Fibroblast of skin of left quadriceps (primary cell): ENCODE data around the gene YEATS4.

ENCODE experiments used
- DNase-seq, 2 experiments: peaks; one replicate each; pipeline ENCODE4 v3.0.0-alpha.2; 2013; ENCODE audit warnings: low read depth in 2 of 2

YEATS4 gene

DNA sequence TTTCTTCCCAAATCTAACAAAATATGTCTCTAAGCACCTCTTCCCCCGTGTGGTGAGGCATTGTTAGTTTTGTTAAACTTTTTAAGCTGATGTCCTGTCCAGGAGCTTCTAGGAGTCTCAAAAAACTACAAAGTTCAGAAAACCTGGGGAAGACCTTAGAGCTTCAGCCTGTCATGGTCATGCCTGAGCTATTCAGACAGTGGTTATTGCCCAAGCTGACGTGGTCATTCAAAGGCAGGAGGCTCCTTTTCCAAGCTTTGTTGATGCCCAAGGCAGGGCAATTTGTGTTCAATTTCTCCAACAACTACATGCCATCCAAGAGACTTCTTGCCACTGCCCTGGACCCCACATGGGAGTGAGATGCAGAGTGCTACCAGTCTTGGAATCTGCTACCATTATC is 17.1 kb upstream of the YEATS4 start:
- DNase-seq, result no peak

DNA sequence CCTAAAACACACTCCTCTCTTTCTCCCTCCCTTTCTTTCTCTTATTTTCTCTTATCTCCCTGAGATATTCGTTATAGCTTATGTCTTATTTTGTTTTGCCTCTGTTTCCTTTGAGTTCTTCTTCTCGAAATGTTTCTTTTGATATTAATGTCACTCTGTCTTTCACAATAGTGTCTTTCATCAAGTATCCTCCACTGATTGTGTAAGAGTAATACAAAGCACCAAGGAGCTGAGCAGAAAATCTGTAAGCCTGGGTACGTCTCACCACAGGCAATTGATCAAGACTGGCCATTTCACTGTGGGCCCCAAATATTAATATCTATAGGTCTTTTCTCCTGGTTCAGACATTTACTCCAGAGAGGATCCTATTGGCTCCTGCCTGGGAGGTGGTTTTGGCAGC is 16.2 kb upstream of the YEATS4 start:
- no peak for DNase-seq

DNA sequence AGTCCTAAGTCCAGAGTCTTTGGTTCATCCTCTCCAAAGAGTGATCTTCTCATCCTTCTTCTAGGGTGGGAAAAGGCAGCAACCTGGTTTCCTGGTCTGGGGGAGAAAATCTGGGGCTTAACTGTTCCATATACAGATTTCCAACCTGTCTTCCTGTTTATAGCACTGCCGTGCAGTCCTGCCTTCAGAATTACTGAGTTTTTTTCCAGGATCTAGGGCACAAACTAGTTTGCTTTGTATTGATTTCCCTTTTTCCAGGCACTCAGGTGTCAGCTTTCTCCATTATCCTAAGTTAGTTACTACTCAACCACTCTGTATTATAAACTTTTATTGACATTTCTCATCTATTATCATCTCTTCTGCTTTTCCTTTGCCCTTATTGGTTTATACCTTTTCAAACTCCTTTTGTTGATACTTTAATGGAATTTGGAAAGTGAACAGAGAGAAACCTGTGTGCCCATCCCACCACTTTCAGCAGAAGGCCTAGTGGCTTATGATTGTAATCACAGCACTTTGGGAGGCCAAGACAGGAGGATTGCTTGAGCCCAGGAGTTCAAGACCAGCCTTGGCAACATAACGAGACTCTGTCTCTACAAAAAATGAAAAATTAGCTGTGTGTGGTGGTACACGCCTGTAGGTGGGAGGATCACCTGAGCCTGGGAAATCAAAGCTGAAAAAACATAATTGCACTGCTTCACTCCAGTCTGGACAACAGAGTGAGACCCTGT is 15.5 kb upstream of the YEATS4 start:
- DNase-seq, result no peak

DNA sequence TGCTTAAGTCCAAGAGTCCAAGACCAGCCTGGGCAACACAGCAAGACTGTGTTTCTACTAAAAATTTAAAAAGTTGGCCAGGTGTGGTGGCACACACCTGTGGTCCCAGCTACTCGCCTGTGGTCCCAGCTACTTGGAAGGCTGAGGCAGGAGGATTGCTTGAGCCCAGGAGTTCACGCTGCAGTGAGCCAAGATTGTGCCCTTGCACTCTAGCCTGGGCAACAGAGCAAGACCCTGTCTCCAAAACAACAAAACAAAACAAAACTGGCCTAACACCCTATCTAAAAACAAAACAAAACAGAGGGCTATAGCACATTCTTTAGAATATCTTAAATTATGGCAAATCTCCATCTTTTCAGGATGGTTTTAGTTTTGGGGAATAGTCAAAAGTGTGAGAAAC is 14.5 kb upstream of the YEATS4 start:
- DNase-seq, result no peak

DNA sequence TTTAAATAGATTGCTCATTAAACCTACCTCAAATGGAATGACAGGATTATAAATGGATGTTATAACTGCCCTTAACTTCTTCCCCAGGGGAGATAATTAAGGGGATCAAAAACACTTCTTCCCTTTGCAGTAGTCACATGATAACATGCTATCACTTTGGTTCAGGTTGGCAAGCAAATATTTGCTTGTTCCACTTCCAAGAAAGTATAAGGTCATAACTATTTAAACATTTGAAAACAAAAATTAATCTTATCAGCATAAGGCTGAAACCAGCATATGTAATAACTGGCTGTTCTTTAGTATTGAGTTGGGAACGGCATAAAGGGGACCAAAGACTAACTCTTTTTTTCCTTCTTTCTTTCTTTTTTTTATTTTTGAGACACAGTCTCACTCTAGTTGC is 13.8 kb upstream of the YEATS4 start:
- DNase-seq, result no peak

DNA sequence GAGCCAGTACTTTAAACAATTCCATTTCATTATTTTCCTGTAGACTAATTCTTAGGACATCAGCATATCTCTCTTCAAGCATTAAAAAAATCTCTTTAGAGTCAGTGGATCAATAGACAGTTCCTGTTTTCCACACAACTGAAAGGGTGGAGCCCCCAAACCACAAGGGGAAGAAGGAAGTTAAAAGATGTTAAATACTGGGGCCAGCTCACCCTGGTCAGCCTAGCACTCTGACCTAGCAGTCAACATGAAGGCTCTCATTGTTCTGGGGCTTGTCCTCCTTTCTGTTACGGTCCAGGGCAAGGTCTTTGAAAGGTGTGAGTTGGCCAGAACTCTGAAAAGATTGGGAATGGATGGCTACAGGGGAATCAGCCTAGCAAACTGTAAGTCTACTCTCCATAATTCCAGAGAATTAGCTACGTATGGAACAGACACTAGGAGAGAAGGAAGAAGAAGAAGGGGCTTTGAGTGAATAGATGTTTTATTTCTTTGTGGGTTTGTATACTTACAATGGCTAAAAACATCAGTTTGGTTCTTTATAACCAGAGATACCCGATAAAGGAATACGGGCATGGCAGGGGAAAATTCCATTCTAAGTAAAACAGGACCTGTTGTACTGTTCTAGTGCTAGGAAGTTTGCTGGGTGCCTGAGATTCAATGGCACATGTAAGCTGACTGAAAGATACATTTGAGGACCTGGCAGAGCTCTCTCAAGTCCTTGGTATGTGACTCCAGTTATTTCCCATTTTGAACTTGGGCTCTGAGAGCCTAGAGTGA is 11.2 kb upstream of the YEATS4 start, which contains the start of gene LYZ:
TSS of gene LYZ (plus strand) at position 220 of the 777 bp plus-strand sequence. CDS start at position 248, 28 bp downstream.
- DNase-seq, result no peak

DNA sequence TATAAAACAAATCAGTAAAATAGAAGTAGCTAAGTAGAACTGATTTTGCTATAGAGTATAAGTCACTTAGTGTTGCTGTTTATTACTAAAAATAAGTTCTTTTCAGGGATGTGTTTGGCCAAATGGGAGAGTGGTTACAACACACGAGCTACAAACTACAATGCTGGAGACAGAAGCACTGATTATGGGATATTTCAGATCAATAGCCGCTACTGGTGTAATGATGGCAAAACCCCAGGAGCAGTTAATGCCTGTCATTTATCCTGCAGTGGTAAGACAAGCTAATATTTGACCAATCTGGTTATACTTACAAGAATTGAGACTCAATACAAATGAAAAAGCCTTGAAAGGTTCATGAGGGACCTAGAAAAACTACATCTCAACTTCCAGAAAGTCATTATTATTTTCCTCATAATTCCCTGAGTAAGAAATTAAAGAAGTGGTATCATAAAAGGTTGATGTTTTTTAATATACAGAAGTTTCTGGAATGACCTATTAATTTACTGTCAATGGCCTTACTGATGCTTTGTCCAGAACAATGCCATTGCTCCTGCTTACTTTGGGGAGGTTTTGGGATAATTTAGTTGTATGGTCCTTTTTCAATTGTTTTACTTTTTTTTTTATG is 9.4 kb upstream of the YEATS4 start:
- DNase-seq, result no peak

DNA sequence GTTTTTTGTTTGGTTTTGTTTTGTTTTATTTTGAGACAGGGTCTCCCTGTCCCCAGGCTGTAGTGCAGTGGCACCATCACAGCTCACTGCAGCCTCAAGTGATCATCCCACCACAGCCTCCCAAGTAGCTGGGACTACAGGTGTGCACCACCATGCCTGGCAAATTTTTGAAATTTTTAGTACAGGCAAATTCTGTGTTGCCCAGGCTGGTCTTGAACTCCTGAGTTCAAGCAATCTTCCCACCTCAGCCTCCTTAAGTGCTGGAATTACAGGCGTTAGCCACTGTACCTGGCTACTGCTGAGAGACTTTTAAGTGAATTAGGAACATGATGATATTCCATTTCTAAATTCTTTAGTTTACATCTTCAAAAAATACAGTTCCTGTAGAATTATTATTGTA is 8.8 kb upstream of the YEATS4 start:
- no peak for DNase-seq

DNA sequence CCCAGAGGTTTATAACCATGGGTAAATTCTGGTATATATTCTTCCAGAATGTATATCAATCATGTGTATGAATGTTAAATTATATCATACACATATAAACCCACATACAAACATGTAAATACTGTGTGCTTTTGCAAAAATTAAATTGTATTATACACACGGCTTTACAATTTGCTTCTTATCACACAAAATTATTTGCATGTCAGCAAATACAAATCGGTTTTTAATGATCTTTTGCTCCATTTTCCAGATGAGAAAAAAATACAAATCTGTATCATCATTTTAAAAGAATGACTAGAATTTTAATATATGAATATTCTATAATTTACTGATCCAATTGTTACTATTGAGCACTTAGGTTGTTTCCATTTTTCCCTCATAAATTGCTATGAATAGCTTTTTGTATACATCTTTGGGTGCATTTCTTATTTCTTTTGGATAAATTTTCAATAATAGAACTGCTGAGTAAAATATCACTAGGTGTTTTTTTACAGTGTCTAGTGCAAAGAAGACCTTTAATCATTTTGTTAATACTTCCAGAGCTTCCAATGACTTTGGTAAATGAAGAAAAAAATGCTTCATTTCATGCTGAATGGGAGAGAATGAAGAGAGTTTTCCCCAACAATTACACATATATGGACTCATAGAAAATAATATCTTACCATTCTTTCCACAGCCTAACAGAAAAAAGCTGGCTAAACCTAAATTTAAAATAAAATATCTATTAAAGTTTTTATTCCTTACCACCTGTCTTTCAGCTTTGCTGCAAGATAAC is 7.9 kb upstream of the YEATS4 start:
- DNase-seq, result no peak

DNA sequence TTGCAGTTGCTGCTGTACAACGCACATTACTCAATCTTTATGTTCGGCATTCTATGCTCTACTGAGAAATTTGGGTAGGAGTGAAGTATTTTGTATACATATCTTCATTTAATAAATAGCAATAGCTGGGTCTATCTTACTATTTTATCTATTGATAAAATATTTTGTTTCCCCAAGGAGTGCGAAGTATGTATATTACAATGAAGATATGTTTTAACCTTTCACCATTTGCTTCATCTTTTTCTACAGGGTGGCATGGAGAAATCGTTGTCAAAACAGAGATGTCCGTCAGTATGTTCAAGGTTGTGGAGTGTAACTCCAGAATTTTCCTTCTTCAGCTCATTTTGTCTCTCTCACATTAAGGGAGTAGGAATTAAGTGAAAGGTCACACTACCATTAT is 6.6 kb upstream of the YEATS4 start:
- no peak for DNase-seq

DNA sequence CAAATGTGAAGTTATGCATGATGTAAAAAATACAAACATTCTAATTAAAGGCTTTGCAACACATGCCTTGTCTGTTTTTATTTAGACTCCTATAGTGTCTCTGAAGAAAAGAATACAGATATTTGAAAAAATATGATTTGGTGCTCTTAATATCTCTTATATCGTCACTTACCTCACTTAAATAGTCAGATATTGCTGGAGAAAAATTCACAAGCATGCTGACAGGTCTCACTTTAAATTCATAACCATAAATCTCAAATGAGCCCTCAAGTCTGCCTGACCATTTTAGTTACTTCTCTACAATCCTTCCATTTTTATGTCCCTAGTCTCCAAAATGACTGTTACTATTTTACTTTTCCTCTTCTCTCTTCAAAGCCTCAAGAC is 5.4 kb upstream of the YEATS4 start:
- DNase-seq, result no peak

DNA sequence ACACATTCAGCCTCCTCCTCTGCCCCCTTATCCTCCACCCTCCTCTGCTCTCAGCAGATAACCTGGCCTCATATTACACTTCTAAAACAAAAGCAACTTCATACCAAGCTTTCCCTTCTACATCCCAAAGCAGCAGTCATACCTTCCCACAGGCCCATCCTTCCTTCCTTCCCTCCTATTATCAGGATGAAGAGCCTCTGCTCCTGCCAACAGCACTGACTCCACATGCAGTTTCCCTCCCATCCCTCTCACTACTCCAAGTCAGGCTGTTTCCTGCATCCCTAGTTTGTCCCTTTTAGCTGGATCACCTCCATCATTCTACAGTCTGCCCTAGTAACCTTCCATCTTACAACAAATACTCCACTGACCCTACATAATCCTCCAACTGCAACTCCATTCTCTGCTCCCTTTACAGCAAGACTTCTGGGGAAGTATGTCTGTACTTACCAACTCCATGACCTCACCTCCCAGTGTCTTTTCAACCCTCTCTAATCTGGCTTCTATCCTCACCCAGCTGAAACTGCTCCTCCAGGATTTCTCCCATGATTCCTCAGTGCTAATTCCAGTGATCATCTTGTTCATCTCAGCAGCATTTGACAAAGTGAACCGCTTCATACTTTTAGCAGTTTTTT is 4.9 kb upstream of the YEATS4 start:
- no peak for DNase-seq

DNA sequence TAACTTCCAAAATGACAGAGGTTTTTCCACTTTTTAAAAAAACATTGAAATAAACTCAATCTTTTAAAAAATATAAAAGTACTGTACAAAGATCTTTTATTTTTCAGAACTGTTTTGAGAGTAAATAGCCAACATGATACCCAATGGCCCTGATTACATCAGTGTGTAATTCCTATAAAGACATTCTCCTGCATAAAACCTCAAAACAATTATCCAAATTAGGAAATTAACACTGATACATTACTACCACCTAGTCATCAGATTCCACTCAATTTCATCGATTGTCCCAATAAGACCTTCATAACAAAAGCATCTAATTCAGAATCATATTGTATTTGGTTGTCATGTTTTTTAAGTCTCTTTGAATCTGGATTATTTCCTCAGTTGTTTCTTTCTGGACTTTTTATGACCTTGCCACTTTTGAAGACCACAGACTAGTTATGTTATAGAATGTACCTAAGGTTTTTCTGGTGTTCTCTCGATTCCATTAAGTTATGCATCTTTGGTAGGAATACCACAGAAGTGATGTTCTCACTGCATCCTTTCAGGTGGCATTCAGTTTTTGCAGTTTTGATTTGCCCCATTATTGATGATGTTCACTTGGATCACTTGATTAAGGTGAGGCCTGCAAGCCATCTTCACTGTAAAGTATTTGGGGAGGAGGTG is 4.0 kb upstream of the YEATS4 start:
- DNase-seq, result no peak

DNA sequence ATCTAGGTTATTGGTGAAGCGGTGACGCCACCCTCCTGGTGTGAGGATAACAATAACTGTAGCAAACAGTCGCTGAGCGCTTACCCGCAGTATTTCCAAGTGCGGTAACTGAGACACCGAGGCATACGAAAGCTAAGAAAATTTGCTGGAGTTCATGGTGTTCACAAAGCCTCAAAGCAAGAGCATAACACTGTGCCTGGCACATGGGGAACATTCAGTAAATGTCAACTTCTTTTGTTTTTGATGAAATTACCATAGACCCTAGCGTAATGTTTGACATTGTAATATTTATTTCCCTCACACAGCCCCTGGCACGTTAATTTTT is 767 bp downstream of the YEATS4 start:
- no peak for DNase-seq

DNA sequence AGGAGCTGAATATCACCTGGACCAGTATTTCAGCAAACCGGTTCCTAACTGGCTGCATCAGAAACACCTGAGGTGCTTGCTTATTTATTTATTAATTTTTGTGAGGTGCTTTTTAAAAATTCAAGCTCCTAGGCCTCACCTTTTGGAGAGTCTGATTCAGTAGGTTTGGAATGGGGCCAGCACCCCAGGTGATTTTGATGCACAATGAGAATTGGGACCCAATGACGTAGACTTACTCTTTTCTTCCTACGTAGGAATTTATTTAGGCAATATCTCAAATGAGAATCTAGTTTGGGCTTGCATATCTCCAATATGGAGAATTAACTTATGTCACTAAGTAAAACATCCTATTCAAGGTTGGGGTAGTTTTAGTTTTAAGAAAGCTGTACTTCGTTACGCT is 7.3 kb downstream of the YEATS4 start:
- no peak for DNase-seq

DNA sequence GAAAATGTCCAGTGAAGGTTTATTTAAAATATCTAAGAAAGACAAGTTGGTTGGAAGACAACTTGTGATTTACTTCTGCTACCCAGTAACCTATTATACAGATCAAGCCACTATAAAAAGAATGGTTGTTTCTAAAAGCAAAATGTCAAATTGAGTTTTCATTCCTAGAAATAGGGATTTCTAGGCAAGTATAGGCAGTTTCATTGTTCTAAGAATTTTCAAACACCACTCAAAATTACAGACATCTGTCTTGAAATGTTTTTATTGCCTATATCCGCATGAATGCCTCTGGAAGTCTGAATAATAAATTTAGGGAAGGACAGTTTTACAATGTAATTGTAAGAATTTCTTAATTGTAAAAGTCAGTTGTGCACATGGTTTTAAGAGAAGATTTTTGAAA is 8.6 kb downstream of the YEATS4 start:
- no peak for DNase-seq

DNA sequence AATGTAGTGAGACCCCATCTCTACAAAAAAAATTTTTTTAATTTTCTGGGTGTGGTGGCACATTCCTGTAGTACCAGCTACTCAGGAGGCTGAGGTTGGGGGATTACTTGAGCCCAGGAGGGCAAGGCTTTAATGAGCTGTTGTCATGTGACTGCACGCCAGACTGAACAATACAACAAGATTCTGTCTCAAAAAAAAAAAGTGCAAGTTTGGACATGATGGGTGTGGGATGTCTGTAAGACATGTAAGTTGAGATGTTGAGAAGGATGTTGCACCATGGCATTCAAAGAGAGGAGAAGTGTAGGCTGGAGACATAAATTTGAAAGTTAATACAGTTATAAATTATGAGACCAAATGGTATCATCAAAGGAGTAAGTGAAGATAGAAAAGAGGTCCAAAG is 23.5 kb downstream of the YEATS4 start:
- DNase-seq, result no peak

DNA sequence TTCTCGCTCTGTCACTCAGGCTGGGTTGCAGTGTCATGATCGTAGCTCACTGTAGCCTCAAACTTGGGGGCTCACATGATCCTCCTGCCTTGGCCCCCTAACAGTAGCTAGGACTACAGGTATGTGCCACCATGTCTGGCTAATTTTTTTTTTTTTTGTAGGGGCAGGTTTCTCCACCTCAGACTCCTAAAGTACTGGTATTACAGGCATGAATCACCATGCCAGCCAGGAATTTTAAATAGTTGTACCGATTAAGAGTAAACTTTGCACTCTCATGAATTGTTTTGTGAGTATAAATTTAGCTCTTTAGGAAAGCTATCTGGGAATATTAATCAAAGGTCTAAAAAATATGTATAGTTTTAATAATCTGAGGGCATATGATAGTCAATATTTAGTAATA is 25.5 kb downstream of the YEATS4 start:
- no peak for DNase-seq

DNA sequence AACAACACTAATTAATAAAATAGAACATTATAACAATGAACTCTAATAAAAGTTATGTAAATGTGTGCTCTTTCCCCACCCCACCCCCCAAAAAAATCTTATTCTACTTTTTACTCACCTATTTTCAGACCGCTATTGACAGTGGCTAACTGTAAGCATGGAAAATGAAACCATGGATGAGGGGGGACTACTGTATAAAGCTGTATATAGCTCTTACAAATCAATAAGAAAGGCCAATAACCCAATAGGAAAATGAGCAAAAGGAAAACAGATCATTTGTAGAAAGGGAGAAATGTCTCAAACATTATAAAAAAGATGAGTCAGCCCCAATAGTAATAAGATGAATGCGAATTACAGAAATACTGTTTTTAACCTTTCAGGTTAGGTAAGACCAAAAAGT is 27.4 kb downstream of the YEATS4 start:
- DNase-seq, result no peak

DNA sequence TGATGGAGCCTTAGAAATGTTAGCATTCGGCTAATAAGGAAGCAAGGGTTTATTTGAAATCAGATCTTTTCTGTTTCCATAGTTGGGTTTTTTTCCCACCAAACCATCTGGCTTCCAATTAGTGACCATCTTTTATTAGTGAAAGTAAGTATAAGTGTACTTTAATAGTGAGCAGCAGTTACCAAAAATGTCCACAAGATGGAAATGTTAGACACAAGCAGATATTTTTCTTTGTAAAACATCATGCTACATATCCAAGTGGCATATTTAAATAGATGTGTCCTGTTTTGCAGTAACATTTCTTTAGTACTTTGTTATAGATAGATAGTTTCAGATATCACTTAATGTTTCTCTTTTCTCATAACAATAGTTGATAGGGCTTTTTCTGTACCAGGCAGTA is 28.8 kb downstream of the YEATS4 start:
- DNase-seq, result peak; percentile 44 to 57

DNA sequence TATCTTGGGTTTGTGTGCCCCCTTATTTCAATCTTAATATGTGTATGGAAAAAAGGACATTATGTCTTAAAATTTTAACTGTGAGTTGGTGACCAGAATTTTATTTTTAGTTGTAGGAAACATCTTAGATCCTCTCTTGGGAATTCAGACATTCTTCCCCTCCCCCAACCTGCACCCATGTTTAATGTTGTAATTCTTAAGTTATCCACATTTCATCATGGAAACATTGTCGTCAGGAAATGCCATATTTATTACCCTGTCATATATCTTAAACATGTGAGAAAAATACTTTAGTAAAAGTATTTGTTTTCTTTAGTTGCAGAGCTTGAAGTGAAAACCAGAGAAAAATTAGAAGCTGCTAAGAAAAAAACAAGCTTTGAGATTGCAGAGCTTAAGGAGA is 30.3 kb downstream of the YEATS4 start:
- peak; percentile 37 to 47 for DNase-seq
